Mucosa of stomach (tissue), 1 donor: ENCODE data around the gene POFUT1.
"Not testable (repeated sequence)": the region's sequence is repeated elsewhere in the genome, so short reads cannot be mapped to it uniquely, and the experiment has no call there.

Source experiments
- H3K27me3 ChIP-seq: one replicate; pipeline ENCODE4 v1.7.0; 2013; ENCODE audit warnings: mild to moderate bottlenecking, low read length; ENCODE audit not compliant: control insufficient read depth, insufficient read depth
- H3K36me3 ChIP-seq: one replicate; pipeline ENCODE4 v1.7.0; 2013; ENCODE audit warnings: low read length; ENCODE audit not compliant: control insufficient read depth, insufficient read depth
- H3K4me1 ChIP-seq: one replicate; pipeline ENCODE4 v1.7.0; 2013; ENCODE audit warnings: mild to moderate bottlenecking, low read length; ENCODE audit not compliant: control insufficient read depth, insufficient read depth
- H3K4me3 ChIP-seq: one replicate; pipeline ENCODE4 v1.7.0; 2013; ENCODE audit warnings: low read length
- H3K9ac ChIP-seq: one replicate; pipeline ENCODE4 v1.7.0; 2013; ENCODE audit warnings: mild to moderate bottlenecking, low read length, moderate library complexity
- H3K9me3 ChIP-seq: one replicate; pipeline ENCODE4 v1.7.0; 2013; ENCODE audit warnings: mild to moderate bottlenecking, low read length, moderate library complexity; ENCODE audit not compliant: control insufficient read depth
- donor health status: Pancreatic carcinoma.

POFUT1 gene

DNA sequence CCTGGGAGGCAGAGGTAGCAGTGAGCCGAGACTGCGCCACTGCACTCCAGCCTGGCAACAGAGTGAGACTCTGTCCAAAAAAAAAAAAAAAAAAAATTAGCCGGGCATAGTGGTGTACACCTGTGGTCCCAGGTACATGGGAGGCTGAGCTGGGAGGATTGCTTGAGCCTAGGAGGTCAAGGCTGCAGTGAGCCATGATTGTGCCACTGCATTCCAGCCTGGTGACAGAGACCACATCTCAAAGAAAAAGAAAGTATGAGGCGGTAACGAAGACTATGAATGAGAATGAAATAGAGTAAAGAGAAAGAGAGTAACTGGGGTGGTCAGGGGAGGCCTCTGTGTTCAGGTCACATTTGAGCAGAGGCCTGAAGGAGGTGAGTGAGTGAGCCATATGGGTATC, 38.5 kb downstream of the POFUT1 start:
- not testable (repeated sequence) for H3K36me3 ChIP-seq, H3K27me3 ChIP-seq, H3K9ac ChIP-seq, H3K4me3 ChIP-seq, H3K9me3 ChIP-seq, H3K4me1 ChIP-seq

GRCh38 chr20:32248043-32248442, 40.4 kb downstream of the POFUT1 start:
- Histone ChIP-seq H3K9ac (no peak overlapping the region), H3K9me3 (no peaks in the 10 kb centered on the region), H3K27me3 (no peaks in the 10 kb centered on the region), H3K36me3 (no peaks in the 10 kb centered on the region), H3K4me1 (no peaks in the 10 kb centered on the region), H3K4me3 (no peak overlapping the region)

GRCh38 chr20:32249030-32249738, 41.5 kb downstream of the POFUT1 start:
- Histone ChIP-seq H3K4me3 (no peak overlapping the region), H3K4me1 (no peaks in the 10 kb centered on the region), H3K9me3 (no peaks in the 10 kb centered on the region), H3K36me3 (no peaks in the 10 kb centered on the region), H3K9ac (no peak overlapping the region), H3K27me3 (no peaks in the 10 kb centered on the region)

- Histone ChIP-seq H3K36me3 (no peaks in the 10 kb centered on the region), H3K4me1 (peaks cover 15% of the 10 kb centered on the region), H3K27me3 (no peaks in the 10 kb centered on the region)
Observed at GRCh38 chr20:32251470-32251869, 43.8 kb downstream of the POFUT1 start.

GRCh38 chr20:32252189-32252588, 44.5 kb downstream of the POFUT1 start:
- no peak overlapping the region for H3K4me3 ChIP-seq
- no peaks in the 10 kb centered on the region for H3K27me3 ChIP-seq
- H3K9me3 ChIP-seq: no peaks in the 10 kb centered on the region
- peaks cover 21% of the 10 kb centered on the region for H3K4me1 ChIP-seq
- no peaks in the 10 kb centered on the region for H3K36me3 ChIP-seq
- H3K9ac ChIP-seq: no peak overlapping the region

More at GRCh38 chr20:32251470-32251869, 43.8 kb downstream of the POFUT1 start:
- Histone ChIP-seq H3K9ac (no peak overlapping the region), H3K4me3 (no peak overlapping the region), H3K9me3 (no peaks in the 10 kb centered on the region)

GRCh38 chr20:32260973-32261372, 53.3 kb downstream of the POFUT1 start:
- H3K4me3 ChIP-seq, H3K9ac ChIP-seq, H3K27me3 ChIP-seq, H3K36me3 ChIP-seq, H3K9me3 ChIP-seq: not testable (repeated sequence)
- H3K4me1 ChIP-seq: peaks cover 18% of the 10 kb centered on the region

DNA sequence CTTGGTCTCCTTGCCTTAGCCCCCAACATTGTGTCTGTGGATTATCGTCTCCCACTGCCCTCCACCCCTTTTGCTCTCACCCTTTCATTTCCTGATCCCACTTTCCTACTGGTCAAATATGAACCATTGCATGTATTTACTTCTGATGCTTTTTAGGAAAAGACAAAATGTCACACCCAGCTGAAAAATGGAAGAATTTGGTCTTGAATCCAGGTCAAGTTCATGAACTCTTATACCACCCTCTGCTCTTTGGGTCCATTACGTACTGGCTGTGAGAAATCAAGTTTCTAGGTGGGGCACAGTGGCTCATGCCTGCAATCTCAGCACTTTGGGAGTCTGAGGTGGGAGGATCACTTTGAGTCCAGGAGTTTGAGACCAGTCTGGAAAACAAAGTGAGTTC, 54.0 kb downstream of the POFUT1 start:
- Histone ChIP-seq H3K4me1 (peaks cover 13% of the 10 kb centered on the region), H3K27me3 (no peaks in the 10 kb centered on the region)

GRCh38 chr20:32263398-32263954, 55.8 kb downstream of the POFUT1 start:
- Histone ChIP-seq H3K9ac (no peak overlapping the region), H3K4me3 (no peak overlapping the region), H3K36me3 (no peaks in the 10 kb centered on the region), H3K9me3 (no peaks in the 10 kb centered on the region), H3K4me1 (peaks cover 5% of the 10 kb centered on the region), H3K27me3 (no peaks in the 10 kb centered on the region)

More for the DNA sequence above, 54.0 kb downstream of the POFUT1 start:
- no peaks in the 10 kb centered on the region for H3K9me3 ChIP-seq
- no peaks in the 10 kb centered on the region for H3K36me3 ChIP-seq
- H3K4me3 ChIP-seq: no peak overlapping the region
- H3K9ac ChIP-seq: no peak overlapping the region

DNA sequence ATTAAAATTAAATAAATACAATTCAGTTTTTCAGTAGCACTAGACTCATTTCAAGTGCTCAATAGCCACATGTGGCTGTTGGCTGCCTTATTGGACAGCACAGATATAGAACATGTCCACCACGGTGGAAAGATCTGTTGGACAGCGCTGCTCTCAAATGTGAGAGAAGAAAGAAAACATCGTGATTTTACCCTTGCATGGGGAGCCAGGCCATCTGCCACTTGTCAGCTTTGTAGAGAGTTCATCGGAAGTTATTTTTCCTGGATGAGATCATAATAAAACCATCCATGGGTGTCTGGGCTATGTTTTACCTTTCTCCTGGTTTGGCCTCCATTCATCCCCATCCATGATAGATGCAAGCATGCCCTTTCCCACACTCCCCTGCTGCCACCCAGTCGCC, 63.9 kb downstream of the POFUT1 start:
- no peaks in the 10 kb centered on the region for H3K36me3 ChIP-seq
- no peaks in the 10 kb centered on the region for H3K9me3 ChIP-seq
- no peaks in the 10 kb centered on the region for H3K27me3 ChIP-seq

GRCh38 chr20:32274359-32274758, 66.7 kb downstream of the POFUT1 start:
- Histone ChIP-seq H3K9ac (no peak overlapping the region), H3K9me3 (no peaks in the 10 kb centered on the region), H3K4me1 (peaks cover 16% of the 10 kb centered on the region), H3K27me3 (no peaks in the 10 kb centered on the region), H3K4me3 (no peak overlapping the region), H3K36me3 (no peaks in the 10 kb centered on the region)

More for the DNA sequence above, 63.9 kb downstream of the POFUT1 start:
- no peak overlapping the region for H3K9ac ChIP-seq
- peaks cover 4% of the 10 kb centered on the region for H3K4me1 ChIP-seq
- no peak overlapping the region for H3K4me3 ChIP-seq

DNA sequence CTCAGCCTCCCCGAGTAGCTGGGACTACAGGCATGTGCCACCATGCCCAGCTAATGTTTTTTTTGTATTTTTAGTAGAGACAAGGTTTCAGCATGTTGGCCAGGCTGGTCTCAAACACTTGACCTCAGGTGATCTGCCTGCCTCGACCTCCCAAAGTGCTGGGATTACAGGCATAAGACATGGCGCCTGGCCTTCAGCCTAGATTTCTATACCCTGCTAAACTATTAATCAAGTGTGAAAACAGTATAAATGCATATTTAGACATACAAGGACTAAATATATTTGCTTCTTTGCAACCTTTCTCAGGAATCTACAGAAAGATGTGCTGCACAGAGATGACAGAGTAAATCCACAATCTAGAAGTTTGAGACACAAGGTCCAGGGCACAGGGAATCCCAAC, 67.5 kb downstream of the POFUT1 start:
- not testable (repeated sequence) for H3K27me3 ChIP-seq, H3K9ac ChIP-seq, H3K9me3 ChIP-seq, H3K4me3 ChIP-seq, H3K36me3 ChIP-seq
- H3K4me1 ChIP-seq: peaks cover 16% of the 10 kb centered on the region

- H3K27me3 ChIP-seq: no peaks in the 10 kb centered on the region
- peaks cover 19% of the 10 kb centered on the region for H3K4me1 ChIP-seq
- H3K9me3 ChIP-seq: no peaks in the 10 kb centered on the region
- H3K9ac ChIP-seq: peak within 1 kb of the TSS; percentile 85
- H3K4me3 ChIP-seq: peak within 1 kb of the TSS; percentile 82
- no peaks in the 10 kb centered on the region for H3K36me3 ChIP-seq
Observed at GRCh38 chr20:32277361-32278198, 69.9 kb downstream of the POFUT1 start, which contains the start of gene KIF3B. KIF3B (plus strand) TSS chr20:32277651; CDS start chr20:32309778, 32,127 bp downstream.
